H9 (cell line): Measurements from ENCODE around the gene CCDC102B. TPM values are rescaled to one million over a fixed set of nuclear protein-coding genes. Genes with fewer than 3 reads are reported as not detected.

Source experiments
- DNase-seq: peaks from one replicate; pipeline ENCODE4 v3.0.0-alpha.2; 2017
- H2AFZ ChIP-seq: one replicate; pipeline ENCODE4 v1.6.1; 2013; ENCODE audit warnings: mild to moderate bottlenecking, low read length, control low read depth, moderate library complexity
- H2AK5ac ChIP-seq: 2 replicates; pipeline ENCODE4 v1.6.1; 2013; ENCODE audit warnings: low read length, control low read depth, mixed read lengths; ENCODE audit not compliant: insufficient read length
- H2BK120ac ChIP-seq: one replicate; pipeline ENCODE4 v1.6.1; 2013; ENCODE audit warnings: low read depth, mild to moderate bottlenecking, low read length, control low read depth, inconsistent platforms; ENCODE audit not compliant: poor library complexity, severe bottlenecking
- H2BK12ac ChIP-seq: 2 replicates; pipeline ENCODE4 v1.6.1; 2013; ENCODE audit warnings: low read length, control low read depth, mixed read lengths, low read depth; ENCODE audit not compliant: insufficient read length
- H2BK15ac ChIP-seq: 2 replicates; pipeline ENCODE4 v1.6.1; 2013; ENCODE audit warnings: low read depth, low read length, control low read depth
- H2BK20ac ChIP-seq: one replicate; pipeline ENCODE4 v1.6.1; 2013; ENCODE audit warnings: low read depth, mild to moderate bottlenecking, low read length, control low read depth, inconsistent platforms; ENCODE audit not compliant: poor library complexity, severe bottlenecking
- H2BK5ac ChIP-seq: 2 replicates; pipeline ENCODE4 v1.6.1; 2013; ENCODE audit warnings: low read length, control low read depth, mixed read lengths; ENCODE audit not compliant: insufficient read length
- H3K14ac ChIP-seq: 2 replicates; pipeline ENCODE4 v1.6.1; 2013; ENCODE audit warnings: low read length, control low read depth; ENCODE audit not compliant: insufficient read depth
- H3K18ac ChIP-seq: 2 replicates; pipeline ENCODE4 v1.6.1; 2013; ENCODE audit warnings: low read depth, mild to moderate bottlenecking, mixed read lengths, low read length, control low read depth; ENCODE audit not compliant: insufficient read length
- H3K23ac ChIP-seq: 2 replicates; pipeline ENCODE4 v1.6.1; 2013; ENCODE audit warnings: low read length, control low read depth, mixed read lengths, low read depth; ENCODE audit not compliant: insufficient read length
- H3K23me2 ChIP-seq: 2 replicates; pipeline ENCODE4 v1.6.1; 2013; ENCODE audit warnings: low read depth, mild to moderate bottlenecking, mixed read lengths, low read length, control low read depth; ENCODE audit not compliant: insufficient read length, poor library complexity, severe bottlenecking
- H3K27ac ChIP-seq: 2 replicates; pipeline ENCODE4 v1.5.1; 2013; ENCODE audit warnings: low read length, control low read depth, mixed read lengths, low read depth; ENCODE audit not compliant: insufficient read length
- H3K27me3 ChIP-seq: 2 replicates; pipeline ENCODE4 v1.6.1; 2013; ENCODE audit warnings: low read length, control low read depth, inconsistent platforms; ENCODE audit not compliant: insufficient read depth
- H3K4ac ChIP-seq: 2 replicates; pipeline ENCODE4 v1.6.1; 2013; ENCODE audit warnings: low read depth, mild to moderate bottlenecking, control low read depth, inconsistent platforms, low read length, moderate library complexity
- H3K4me1 ChIP-seq: 2 replicates; pipeline ENCODE4 v1.6.1; 2013; ENCODE audit warnings: low read length, control low read depth, inconsistent platforms; ENCODE audit not compliant: insufficient read depth
- H3K4me2 ChIP-seq: 2 replicates; pipeline ENCODE4 v1.6.1; 2013; ENCODE audit warnings: low read length, control low read depth, mixed read lengths; ENCODE audit not compliant: insufficient read length, insufficient read depth
- H3K56ac ChIP-seq: 2 replicates; pipeline ENCODE4 v1.6.1; 2013; ENCODE audit warnings: low read depth, mild to moderate bottlenecking, mixed read lengths, low read length, control low read depth; ENCODE audit not compliant: insufficient read length
- H3K79me1 ChIP-seq: 2 replicates; pipeline ENCODE4 v1.6.1; 2013; ENCODE audit warnings: low read depth, mild to moderate bottlenecking, moderate library complexity, low read length, control low read depth, inconsistent platforms; ENCODE audit not compliant: insufficient read depth, poor library complexity, severe bottlenecking
- H3K79me2 ChIP-seq: 2 replicates; pipeline ENCODE4 v1.6.1; 2013; ENCODE audit warnings: low read length, control low read depth, inconsistent platforms; ENCODE audit not compliant: insufficient read depth
- H3K9ac ChIP-seq: 2 replicates; pipeline ENCODE4 v1.6.1; 2013; ENCODE audit warnings: low read length, control low read depth, mixed read lengths; ENCODE audit not compliant: insufficient read length; ENCODE audit errors: extremely low read depth
- H3K9me3 ChIP-seq: one replicate; pipeline ENCODE4 v1.6.1; 2013; ENCODE audit warnings: low read depth, low read length, inconsistent platforms; ENCODE audit not compliant: control insufficient read depth
- H3T11ph ChIP-seq: one replicate; pipeline ENCODE4 v1.6.1; 2013; ENCODE audit warnings: mild to moderate bottlenecking, low read length, control low read depth, inconsistent platforms
- H4K20me1 ChIP-seq: one replicate; pipeline ENCODE4 v1.6.1; 2013; ENCODE audit not compliant: control insufficient read depth, insufficient read length, insufficient read depth
- H4K5ac ChIP-seq: 2 replicates; pipeline ENCODE4 v1.6.1; 2013; ENCODE audit warnings: low read depth, mild to moderate bottlenecking, mixed read lengths, low read length, control low read depth; ENCODE audit not compliant: insufficient read length
- H4K8ac ChIP-seq: replicated peaks from 2 replicates; pipeline ENCODE4 v1.6.1; 2013; ENCODE audit warnings: low read length, control low read depth, mixed read lengths, low read depth; ENCODE audit not compliant: insufficient read length
- H4K91ac ChIP-seq: 2 replicates; pipeline ENCODE4 v1.6.1; 2013; ENCODE audit warnings: low read depth, mild to moderate bottlenecking, moderate library complexity, mixed read lengths, low read length, control low read depth; ENCODE audit not compliant: insufficient read length
- H3K27ac Mint-ChIP-seq, 3 experiments: 2 replicates in 2 of 3; 3 replicates in 1 of 3; pipeline ENCODE4 v1.8.0; 2020 to 2021; ENCODE audit warnings: mixed read lengths in 3 of 3, mild to moderate bottlenecking in 1 of 3, moderate library complexity in 1 of 3
- H3K27me3 Mint-ChIP-seq: 2 replicates; pipeline ENCODE4 v1.8.0; 2021; ENCODE audit warnings: low read depth, mild to moderate bottlenecking, moderate library complexity, mixed read lengths
- H3K36me3 Mint-ChIP-seq, 3 experiments: 2 replicates in 2 of 3; 3 replicates in 1 of 3; pipeline ENCODE4 v1.8.0; 2020 to 2021; ENCODE audit warnings: low read depth in 3 of 3, mixed read lengths in 3 of 3; ENCODE audit not compliant: insufficient read depth in 1 of 3
- H3K4me1 Mint-ChIP-seq, 2 experiments: 2 replicates each; pipeline ENCODE4 v1.8.0; 2020; ENCODE audit warnings: mixed read lengths in 2 of 2
- H3K4me3 Mint-ChIP-seq, 2 experiments: 2 replicates in 1 of 2; 3 replicates in 1 of 2; pipeline ENCODE4 v1.8.0; 2020 to 2021; ENCODE audit warnings: mild to moderate bottlenecking in 2 of 2, mixed read lengths in 2 of 2, moderate library complexity in 1 of 2
- H3K9me3 Mint-ChIP-seq, 2 experiments: 2 replicates in 1 of 2; 3 replicates in 1 of 2; pipeline ENCODE4 v1.8.0; 2020; ENCODE audit warnings: mild to moderate bottlenecking in 2 of 2, mixed read lengths in 2 of 2, moderate library complexity in 1 of 2
- WGBS: extraction: QIAGEN DNeasy Blood & Tissue Kit; methylation state at CpG from one replicate; pipeline ENCODE4 v1.1.7; 2013; ENCODE audit warnings: missing lambda C conversion rate, low lambda C conversion rate, mixed read lengths; ENCODE audit not compliant: insufficient read length; ENCODE audit errors: extremely low coverage; 5-methylcytosine and 5-hydroxymethylcytosine counted together
- total RNA-seq: library from RNA; stranded (reverse); gene quantifications from 2 replicates; pipeline ENCODE4 v1.2.1, GENCODE V29; 2021
- TF ChIP-seq, protein P1 (sequence below): fragments of 200-600 bp; sonication (generic); conservative IDR thresholded peaks from 3 replicates; pipeline ENCODE4 v1.8.0; 2021; ENCODE audit warnings: antibody characterized with exemption, mild to moderate bottlenecking

Gene CCDC102B
- total RNA-seq, 1 experiment from 2014 or later: 1.2 TPM

DNA sequence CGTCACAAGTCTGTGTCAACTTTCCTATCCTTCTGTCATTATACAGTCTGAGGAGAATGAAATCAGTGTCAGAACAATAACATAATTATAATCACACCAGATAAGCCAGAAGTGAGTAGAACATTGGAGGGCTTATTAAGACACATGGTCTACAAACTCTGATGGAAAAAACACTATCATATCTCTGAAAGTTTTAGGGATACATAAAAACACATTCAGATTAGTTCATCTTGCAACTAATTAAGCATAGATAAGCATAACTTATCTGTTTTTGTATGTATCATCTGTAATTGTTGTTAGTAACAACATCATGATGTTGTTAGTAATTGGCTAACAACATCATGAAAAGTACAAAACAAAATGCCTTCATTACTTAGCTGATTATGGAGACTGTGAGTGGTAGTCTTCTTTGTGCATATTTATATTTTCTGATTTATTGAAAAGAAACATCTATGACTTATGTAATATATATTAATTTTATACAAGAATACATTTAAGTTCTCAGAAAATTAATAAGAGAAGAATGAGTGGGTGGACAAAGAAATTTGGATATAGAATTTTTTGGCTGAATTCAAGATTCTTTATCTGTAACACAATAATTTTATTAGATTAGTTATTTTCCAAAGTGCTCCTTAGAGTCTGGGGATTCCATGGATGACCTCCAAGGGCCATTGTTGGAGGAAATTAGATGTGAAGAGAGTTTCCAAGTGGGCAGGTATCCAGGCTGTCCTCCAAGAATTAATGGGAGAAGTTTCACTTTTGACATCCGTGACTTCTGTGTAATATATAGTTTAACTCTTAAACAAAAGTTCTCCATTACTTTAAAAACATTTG lies 16.9 kb upstream of the CCDC102B start:
- peaks cover 3 to 5% of the 10 kb centered on the region in 2 experiments; a peak in 3 of 4 replicates for H3K4me1 Mint-ChIP-seq
- no peak for DNase-seq
- H2BK120ac ChIP-seq: no peak overlapping the region
- H2BK12ac ChIP-seq: no peak overlapping the region
- no peak overlapping the region for H3T11ph ChIP-seq
- no peaks in the 10 kb centered on the region for H3K23me2 ChIP-seq
- no peak overlapping the region for H3K23ac ChIP-seq
- H4K8ac ChIP-seq: no peak overlapping the region
- no peak overlapping the region for H3K56ac ChIP-seq
- no peak overlapping the region for H2BK15ac ChIP-seq
- H3K4me3 Mint-ChIP-seq: no peak overlapping the region
- H3K36me3 Mint-ChIP-seq: no peaks in the 10 kb centered on the region
- H3K18ac ChIP-seq: no peak overlapping the region
- no peak overlapping the region for H4K5ac ChIP-seq
- H3K14ac ChIP-seq: no peak overlapping the region
- H3K27me3 ChIP-seq: no peaks in the 10 kb centered on the region
- no peaks in the 10 kb centered on the region for H4K20me1 ChIP-seq
- WGBS: no CpG with 5 or more reads among the region's 2 CpGs
- no peak overlapping the region for H3K4me2 ChIP-seq
- no peaks in the 10 kb centered on the region for H3K9me3 ChIP-seq
- no peak overlapping the region for H3K27ac ChIP-seq
- no peak overlapping the region for H3K4ac ChIP-seq
- no peak overlapping the region for H3K27ac Mint-ChIP-seq
- no peak overlapping the region for H4K91ac ChIP-seq
- no peak overlapping the region for H3K9ac ChIP-seq
- no peak overlapping the region for H2BK20ac ChIP-seq
- H3K27me3 Mint-ChIP-seq: no peaks in the 10 kb centered on the region
- H3K79me2 ChIP-seq: no peaks in the 10 kb centered on the region
- no peak overlapping the region for H2BK5ac ChIP-seq
- H2AK5ac ChIP-seq: no peak overlapping the region
- TF ChIP-seq, protein P1, sequence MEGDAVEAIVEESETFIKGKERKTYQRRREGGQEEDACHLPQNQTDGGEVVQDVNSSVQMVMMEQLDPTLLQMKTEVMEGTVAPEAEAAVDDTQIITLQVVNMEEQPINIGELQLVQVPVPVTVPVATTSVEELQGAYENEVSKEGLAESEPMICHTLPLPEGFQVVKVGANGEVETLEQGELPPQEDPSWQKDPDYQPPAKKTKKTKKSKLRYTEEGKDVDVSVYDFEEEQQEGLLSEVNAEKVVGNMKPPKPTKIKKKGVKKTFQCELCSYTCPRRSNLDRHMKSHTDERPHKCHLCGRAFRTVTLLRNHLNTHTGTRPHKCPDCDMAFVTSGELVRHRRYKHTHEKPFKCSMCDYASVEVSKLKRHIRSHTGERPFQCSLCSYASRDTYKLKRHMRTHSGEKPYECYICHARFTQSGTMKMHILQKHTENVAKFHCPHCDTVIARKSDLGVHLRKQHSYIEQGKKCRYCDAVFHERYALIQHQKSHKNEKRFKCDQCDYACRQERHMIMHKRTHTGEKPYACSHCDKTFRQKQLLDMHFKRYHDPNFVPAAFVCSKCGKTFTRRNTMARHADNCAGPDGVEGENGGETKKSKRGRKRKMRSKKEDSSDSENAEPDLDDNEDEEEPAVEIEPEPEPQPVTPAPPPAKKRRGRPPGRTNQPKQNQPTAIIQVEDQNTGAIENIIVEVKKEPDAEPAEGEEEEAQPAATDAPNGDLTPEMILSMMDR: no peak
- no peak overlapping the region for H2AFZ ChIP-seq
- H3K4me1 ChIP-seq: no peaks in the 10 kb centered on the region
- H3K9me3 Mint-ChIP-seq: peaks cover 0 to 3% of the 10 kb centered on the region in 2 experiments; a peak in 2 of 5 replicates
- H3K79me1 ChIP-seq: no peaks in the 10 kb centered on the region
